Right lobe of liver (tissue), 4 donors: Measurements from ENCODE around the gene PAN2.

Experiments used
- POLR2A ChIP-seq: fragments of 450-650 bp; IDR thresholded peaks from one replicate; pipeline ENCODE4 v1.6.1; 2017; ENCODE audit warnings: antibody characterized with exemption, mild to moderate bottlenecking
- TF ChIP-seq, protein P1 (sequence below), 4 donors: fragments of 200-600 bp in 3 of 4; fragments of 450-650 bp in 1 of 4; IDR thresholded peaks; one replicate each; pipeline versions ENCODE4 v1.5.1 to v1.8.0; 2016 to 2022; ENCODE audit warnings: antibody characterized with exemption in 4 of 4, mild to moderate bottlenecking in 2 of 4
- donor health status: DM: no; HTN: no; CAD: no.
- donor health status: DM: no; HTN: no; CAD: no.
- donor health status: DM: no; HTN: yes; CAD: no.

DNA sequence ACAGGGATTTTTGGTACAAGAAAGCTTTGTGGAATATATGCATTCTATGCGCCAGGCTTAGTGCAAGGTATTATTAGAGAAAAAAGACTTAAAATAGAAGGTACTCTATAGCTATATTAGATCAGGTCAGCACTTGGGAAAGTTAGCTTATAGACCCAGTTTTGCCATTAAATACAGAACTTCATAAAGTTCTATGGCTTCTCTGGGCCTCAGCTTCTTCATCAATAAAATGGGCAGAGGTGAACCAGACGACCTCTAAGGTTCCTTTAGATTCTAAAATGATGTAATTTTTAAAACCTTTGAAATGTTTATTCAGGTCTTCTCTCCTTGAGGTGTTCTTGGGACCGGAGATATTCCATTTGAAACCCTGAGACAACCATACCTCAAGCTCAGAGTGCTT lies 25.1 kb downstream of the PAN2 start:
- TF ChIP-seq, protein P1, sequence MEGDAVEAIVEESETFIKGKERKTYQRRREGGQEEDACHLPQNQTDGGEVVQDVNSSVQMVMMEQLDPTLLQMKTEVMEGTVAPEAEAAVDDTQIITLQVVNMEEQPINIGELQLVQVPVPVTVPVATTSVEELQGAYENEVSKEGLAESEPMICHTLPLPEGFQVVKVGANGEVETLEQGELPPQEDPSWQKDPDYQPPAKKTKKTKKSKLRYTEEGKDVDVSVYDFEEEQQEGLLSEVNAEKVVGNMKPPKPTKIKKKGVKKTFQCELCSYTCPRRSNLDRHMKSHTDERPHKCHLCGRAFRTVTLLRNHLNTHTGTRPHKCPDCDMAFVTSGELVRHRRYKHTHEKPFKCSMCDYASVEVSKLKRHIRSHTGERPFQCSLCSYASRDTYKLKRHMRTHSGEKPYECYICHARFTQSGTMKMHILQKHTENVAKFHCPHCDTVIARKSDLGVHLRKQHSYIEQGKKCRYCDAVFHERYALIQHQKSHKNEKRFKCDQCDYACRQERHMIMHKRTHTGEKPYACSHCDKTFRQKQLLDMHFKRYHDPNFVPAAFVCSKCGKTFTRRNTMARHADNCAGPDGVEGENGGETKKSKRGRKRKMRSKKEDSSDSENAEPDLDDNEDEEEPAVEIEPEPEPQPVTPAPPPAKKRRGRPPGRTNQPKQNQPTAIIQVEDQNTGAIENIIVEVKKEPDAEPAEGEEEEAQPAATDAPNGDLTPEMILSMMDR (IDR thresholded peaks at IDR 0.05) = no peak
- TF ChIP-seq POLR2A = no peak
